GM12878 (cell line): Measurements from ENCODE around the gene DIAPH3. TPM values are rescaled to one million over a fixed set of nuclear protein-coding genes. Genes with fewer than 3 reads are reported as not detected.

ENCODE experiments used
- ATAC-seq: fragments of 200-7000 bp; cut with Tn5 transposase; 3 replicates; pipeline ENCODE4 v1.9.1; 2020; ENCODE audit warnings: mild to moderate bottlenecking, moderate library complexity
- BruUV-seq: library from RNA; stranded (reverse); fragments of 400-500 nt; replicated peaks from 2 replicates; lab custom pipeline; 2021; lab: Mats Ljungman, UMichigan
- CTCF ChIA-PET: fragments of 300-600 bp; sonication (Branson Sonifier 250); formaldehyde crosslinking; extraction: SDS; loops from one replicate; lab custom pipeline; 2021; ENCODE audit warnings: inconsistent platforms; lab: Yijun Ruan, JAX
- POLR2A ChIA-PET: fragments of 350-600 bp; formaldehyde crosslinking; extraction: SDS; loops from one replicate; lab custom pipeline; 2021; ENCODE audit warnings: inconsistent platforms; lab: Charles Lee
- RAD21 ChIA-PET: fragments of 300-600 bp; sonication (Branson Sonifier 250); formaldehyde crosslinking; loops from one replicate; lab custom pipeline; 2023; ENCODE audit warnings: antibody characterized with exemption; ENCODE audit not compliant: unreplicated experiment; lab: Charles Lee
- SMC1A ChIA-PET: fragments of 300-600 bp; sonication (Branson Sonifier 250); formaldehyde crosslinking; loops from one replicate; lab custom pipeline; 2023; ENCODE audit not compliant: unreplicated experiment, uncharacterized antibody; lab: Charles Lee
- DNase-seq: peaks from one replicate; pipeline ENCODE4 v3.0.0-alpha.2; 2011; ENCODE audit warnings: low read depth, low spot score
- FAIRE-seq: peaks from 3 replicates; lab custom pipeline; 2011; peaks lifted over from hg19 to GRCh38; lab: Jason Lieb, UNC
- H2AFZ ChIP-seq: 2 replicates; pipeline ENCODE4 v1.6.0; 2011; ENCODE audit warnings: low read depth, low read length, control low read depth; ENCODE audit not compliant: control insufficient read depth
- H3K27ac ChIP-seq: 2 replicates; pipeline ENCODE4 v1.5.1; 2011; ENCODE audit warnings: control low read depth; ENCODE audit not compliant: control insufficient read depth, insufficient read depth
- H3K27me3 ChIP-seq, 2 experiments: replicated peaks in 1 of 2; 2 replicates each; pipeline versions ENCODE4 v1.6.0 to v1.6.1; 2011; ENCODE audit warnings: low read length in 1 of 2; ENCODE audit not compliant: control insufficient read depth in 2 of 2, insufficient read depth in 2 of 2
- H3K36me3 ChIP-seq, 2 experiments: 2 replicates each; pipeline ENCODE4 v1.5.1; 2011; ENCODE audit warnings: low read length in 1 of 2; ENCODE audit not compliant: control insufficient read depth in 2 of 2, insufficient read depth in 2 of 2
- H3K4me1 ChIP-seq: 2 replicates; pipeline ENCODE4 v1.6.1; 2011; ENCODE audit warnings: mild to moderate bottlenecking, low read length, moderate library complexity, mixed read lengths; ENCODE audit not compliant: control insufficient read depth, insufficient read depth
- H3K4me2 ChIP-seq: 2 replicates; pipeline ENCODE4 v1.6.0; 2011; ENCODE audit warnings: control low read depth; ENCODE audit not compliant: control insufficient read depth, insufficient read depth
- H3K4me3 ChIP-seq: fragments of 200-600 bp; sonication (generic); 2 replicates; pipeline ENCODE4 v1.5.1; 2016
- H3K79me2 ChIP-seq: 2 replicates; pipeline ENCODE4 v1.6.0; 2011; ENCODE audit warnings: low read length; ENCODE audit not compliant: control insufficient read depth, insufficient read depth
- H3K9ac ChIP-seq: 2 replicates; pipeline ENCODE4 v1.8.0; 2011; ENCODE audit warnings: low read length, control low read depth, mixed read lengths; ENCODE audit not compliant: control insufficient read depth, insufficient read depth
- H3K9me3 ChIP-seq: replicated peaks from 3 replicates; pipeline ENCODE4 v1.5.1; 2011; ENCODE audit warnings: mild to moderate bottlenecking, low read length; ENCODE audit not compliant: control insufficient read depth, insufficient read depth
- H4K20me1 ChIP-seq: 2 replicates; pipeline ENCODE4 v1.6.0; 2011; ENCODE audit not compliant: control insufficient read depth, insufficient read depth
- FOXK2 ChIP-seq: fragments of 450-650 bp; IDR thresholded peaks from 2 replicates; pipeline ENCODE4 v1.6.1; 2017; ENCODE audit warnings: mild to moderate bottlenecking, moderate library complexity
- HDGF ChIP-seq: fragments of 450-650 bp; IDR thresholded peaks from 2 replicates; pipeline ENCODE4 v1.6.1; 2016; ENCODE audit warnings: antibody characterized with exemption
- IRF4 ChIP-seq: IDR thresholded peaks from 2 replicates; pipeline ENCODE4 v1.6.1; 2011; ENCODE audit warnings: low read depth, low read length
- MYB ChIP-seq: fragments of 150-350 bp; IDR thresholded peaks from 2 replicates; pipeline ENCODE4 v1.6.1; 2014; ENCODE audit warnings: mild to moderate bottlenecking, low read depth, low read length, borderline replicate concordance
- POU2F2 ChIP-seq: IDR thresholded peaks from 3 replicates; pipeline ENCODE4 v1.6.1; 2011; ENCODE audit warnings: low read depth, mild to moderate bottlenecking, low read length, borderline replicate concordance
- RB1 ChIP-seq: fragments of 450-650 bp; formaldehyde crosslinking; IDR thresholded peaks from 2 replicates; pipeline ENCODE4 v1.6.1; 2017; ENCODE audit warnings: mild to moderate bottlenecking, borderline replicate concordance
- RELA ChIP-seq: fragments of 450-650 bp; IDR thresholded peaks from 2 replicates; pipeline ENCODE4 v1.8.0; 2014; ENCODE audit warnings: borderline replicate concordance; ENCODE audit not compliant: partially characterized antibody
- SMAD5 ChIP-seq: IDR thresholded peaks from 2 replicates; pipeline ENCODE4 v1.6.1; 2016; ENCODE audit warnings: antibody characterized with exemption, low read depth
- SREBF1 ChIP-seq: IDR thresholded peaks from 2 replicates; pipeline ENCODE4 v1.6.1; 2012; ENCODE audit warnings: mild to moderate bottlenecking, low read length
- TCF3 ChIP-seq: IDR thresholded peaks from 2 replicates; pipeline ENCODE4 v1.6.1; 2012; ENCODE audit warnings: low read depth, mild to moderate bottlenecking, low read length, borderline replicate concordance; ENCODE audit not compliant: insufficient read depth
- YY1 ChIP-seq: IDR thresholded peaks from 2 replicates; pipeline ENCODE4 v1.6.1; 2011; ENCODE audit warnings: low read depth, mild to moderate bottlenecking, low read length
- whole genome bisulfite sequencing: methylation state at CpG from one replicate; pipeline ENCODE4 v1.1.6; 2016; ENCODE audit warnings: low lambda C conversion rate; ENCODE audit not compliant: insufficient replicate concordance, insufficient coverage; ENCODE audit errors: missing lambda C conversion rate; 5-methylcytosine and 5-hydroxymethylcytosine counted together
- in situ Hi-C: fragments of 300-500 bp; cut with MboI; formaldehyde crosslinking; loops from 9 replicates; pipeline ENCODE4 v1.14.3; 2018; ENCODE audit warnings: mixed read lengths
- intact Hi-C: fragments of 100-400 bp; cut with micrococcal nuclease; formaldehyde crosslinking; loops from one replicate; pipeline ENCODE4 v1.14.2; 2022; ENCODE audit not compliant: unreplicated experiment
- polyA plus RNA-seq, 11 experiments: library from polyadenylated mRNA; depleted of rRNA in 4 of 11; unstranded in 6 of 11; stranded (reverse) in 5 of 11; fragments of >200 nt; fragmentation: Nextera tagmentation in 4 of 11; fragmentation: Illumina TruSeq in 1 of 11; extraction: Ambion mirVana in 4 of 11; extraction: Trizol in 1 of 11; gene quantifications; 1 replicate in 1 of 11; 2 replicates in 10 of 11; pipeline versions ENCODE4 v1.2.1 to v1.2.3, GENCODE V29; 2011 to 2016; ENCODE audit warnings: inconsistent platforms in 2 of 11, missing spikeins in 2 of 11, low read depth in 1 of 11
- total RNA-seq, 4 experiments: library from RNA; depleted of rRNA in 3 of 4; stranded (reverse); fragments of >200 nt in 3 of 4; fragmentation: Illumina TruSeq in 1 of 4; extraction: Trizol in 1 of 4; gene quantifications; 2 replicates each; pipeline versions ENCODE4 v1.2.1 to v1.2.3, GENCODE V29; 2013 to 2021
- TF ChIP-seq, protein P1 (sequence below): IDR thresholded peaks from 2 replicates; pipeline ENCODE4 v1.6.1; 2012; ENCODE audit warnings: mild to moderate bottlenecking, low read depth, low read length
- TF ChIP-seq, protein P2 (sequence below): IDR thresholded peaks from 2 replicates; pipeline ENCODE4 v1.6.1; 2012; ENCODE audit warnings: low read depth, low read length, improper control_type of control experiment

DIAPH3 gene
- total and polyA plus RNA-seq, 10 of the 15 experiments (the other 5 are each of a cell fraction or from before 2014, with no cell fraction given): 10.1 to 25.2 (median 15.4) TPM

DNA sequence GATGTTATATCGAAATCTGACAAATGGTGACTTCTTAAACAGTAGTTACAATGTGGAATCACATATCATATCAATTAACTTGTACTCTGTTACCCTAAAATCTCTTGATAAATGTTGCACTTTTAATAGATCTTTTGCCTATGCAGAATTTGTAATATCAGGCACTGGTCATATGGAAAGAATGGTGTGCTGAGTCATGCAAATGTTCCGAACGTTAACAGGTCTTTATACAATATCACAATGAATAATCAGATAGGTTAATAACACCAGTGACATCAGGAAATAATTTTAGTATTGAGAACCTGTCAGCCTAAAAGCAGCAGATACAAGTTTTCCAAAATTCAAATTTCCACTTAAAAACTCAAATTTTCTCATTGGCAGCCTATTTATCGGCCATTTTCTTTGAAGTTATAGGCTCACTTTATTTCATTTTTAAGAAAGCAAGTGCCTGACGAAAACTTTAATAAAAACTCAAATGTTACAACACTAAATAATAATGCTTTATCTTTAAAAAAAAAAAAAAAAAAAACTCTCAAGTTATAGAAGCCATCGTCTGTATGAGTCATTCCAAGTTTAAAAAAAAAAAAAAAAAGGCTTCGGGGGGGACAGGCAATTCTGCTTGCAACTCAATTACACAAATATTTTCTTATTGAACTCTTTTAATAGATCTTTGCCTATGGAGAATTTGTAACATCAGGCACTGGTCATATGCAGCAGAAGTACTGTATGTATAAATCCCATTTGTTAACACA, 180.9 kb downstream of the DIAPH3 start:
- SMC1A ChIA-PET: interaction anchor here (1.0 kb wide), 1 partner anchor 9 kb away, joined by 7 read pairs; no protein-coding TSS in a partner anchor
- no peak overlapping the region for H2AFZ ChIP-seq
- no peaks in the 10 kb centered on the region for H3K4me1 ChIP-seq
- DNase-seq (no peak), FAIRE-seq (no peak), ATAC-seq (no peak)
- intact Hi-C loops: no loop called here
- H3K36me3 ChIP-seq: no peaks in the 10 kb centered on the region
- H3K9me3 ChIP-seq: no peaks in the 10 kb centered on the region
- no peaks in the 10 kb centered on the region for H4K20me1 ChIP-seq
- no peaks in the 10 kb centered on the region for H3K79me2 ChIP-seq
- in situ Hi-C loops: no loop called here
- H3K27me3 ChIP-seq: no peaks in the 10 kb centered on the region
- POLR2A ChIA-PET: interaction anchor here (0.7 kb wide), 1 partner anchor 120 kb away, joined by 3 read pairs; no protein-coding TSS in a partner anchor
- RAD21 ChIA-PET: no interaction called here
- H3K4me3 ChIP-seq: no peak overlapping the region
- BruUV-seq: no TSS peak
- H3K27ac ChIP-seq: no peak overlapping the region
- CTCF ChIA-PET: no interaction called here
- no peak overlapping the region for H3K4me2 ChIP-seq
- no peak overlapping the region for H3K9ac ChIP-seq
- 97% methylated on average over 6 of the region's 7 CpGs for whole genome bisulfite sequencing
- TF ChIP-seq RB1: no peak

DNA sequence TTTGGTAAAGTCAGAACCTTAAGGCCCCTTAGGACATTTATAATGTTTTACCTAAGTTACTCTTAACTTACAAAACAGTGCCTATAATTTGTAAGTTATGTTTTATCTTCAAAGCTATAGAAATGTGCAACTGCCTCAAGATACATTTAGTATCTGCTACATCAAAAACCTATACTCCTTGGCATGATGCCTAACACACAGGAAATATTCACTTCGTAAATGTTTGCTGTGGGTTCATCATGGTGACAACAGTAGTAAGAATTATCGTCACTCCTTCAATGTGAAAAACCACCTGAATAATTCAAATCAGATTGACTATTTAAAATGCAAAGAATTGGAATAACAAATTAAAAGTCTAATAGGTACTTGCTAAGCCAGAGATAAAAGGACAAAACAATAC, 184.1 kb downstream of the DIAPH3 start:
- H4K20me1 ChIP-seq: no peaks in the 10 kb centered on the region
- BruUV-seq: no TSS peak
- 100% methylated on average over 2 of the region's 2 CpGs for WGBS
- H3K4me1 ChIP-seq: no peaks in the 10 kb centered on the region
- no peaks in the 10 kb centered on the region for H3K27me3 ChIP-seq
- H3K4me3 ChIP-seq: no peak overlapping the region
- no peak overlapping the region for H2AFZ ChIP-seq
- no peaks in the 10 kb centered on the region for H3K79me2 ChIP-seq
- no peak for DNase-seq
- no peaks in the 10 kb centered on the region for H3K9me3 ChIP-seq
- SMC1A ChIA-PET: no interaction called here
- CTCF ChIA-PET: no interaction called here
- intact Hi-C loops: no loop called here
- H3K36me3 ChIP-seq: no peaks in the 10 kb centered on the region
- H3K9ac ChIP-seq: no peak overlapping the region
- H3K27ac ChIP-seq: no peak overlapping the region
- RAD21 ChIA-PET: no interaction called here
- no peak for ATAC-seq
- FAIRE-seq: no peak
- in situ Hi-C loops: no loop called here
- H3K4me2 ChIP-seq: no peak overlapping the region
- POLR2A ChIA-PET: no interaction called here
- TF ChIP-seq, protein P1, sequence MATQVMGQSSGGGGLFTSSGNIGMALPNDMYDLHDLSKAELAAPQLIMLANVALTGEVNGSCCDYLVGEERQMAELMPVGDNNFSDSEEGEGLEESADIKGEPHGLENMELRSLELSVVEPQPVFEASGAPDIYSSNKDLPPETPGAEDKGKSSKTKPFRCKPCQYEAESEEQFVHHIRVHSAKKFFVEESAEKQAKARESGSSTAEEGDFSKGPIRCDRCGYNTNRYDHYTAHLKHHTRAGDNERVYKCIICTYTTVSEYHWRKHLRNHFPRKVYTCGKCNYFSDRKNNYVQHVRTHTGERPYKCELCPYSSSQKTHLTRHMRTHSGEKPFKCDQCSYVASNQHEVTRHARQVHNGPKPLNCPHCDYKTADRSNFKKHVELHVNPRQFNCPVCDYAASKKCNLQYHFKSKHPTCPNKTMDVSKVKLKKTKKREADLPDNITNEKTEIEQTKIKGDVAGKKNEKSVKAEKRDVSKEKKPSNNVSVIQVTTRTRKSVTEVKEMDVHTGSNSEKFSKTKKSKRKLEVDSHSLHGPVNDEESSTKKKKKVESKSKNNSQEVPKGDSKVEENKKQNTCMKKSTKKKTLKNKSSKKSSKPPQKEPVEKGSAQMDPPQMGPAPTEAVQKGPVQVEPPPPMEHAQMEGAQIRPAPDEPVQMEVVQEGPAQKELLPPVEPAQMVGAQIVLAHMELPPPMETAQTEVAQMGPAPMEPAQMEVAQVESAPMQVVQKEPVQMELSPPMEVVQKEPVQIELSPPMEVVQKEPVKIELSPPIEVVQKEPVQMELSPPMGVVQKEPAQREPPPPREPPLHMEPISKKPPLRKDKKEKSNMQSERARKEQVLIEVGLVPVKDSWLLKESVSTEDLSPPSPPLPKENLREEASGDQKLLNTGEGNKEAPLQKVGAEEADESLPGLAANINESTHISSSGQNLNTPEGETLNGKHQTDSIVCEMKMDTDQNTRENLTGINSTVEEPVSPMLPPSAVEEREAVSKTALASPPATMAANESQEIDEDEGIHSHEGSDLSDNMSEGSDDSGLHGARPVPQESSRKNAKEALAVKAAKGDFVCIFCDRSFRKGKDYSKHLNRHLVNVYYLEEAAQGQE: no peak
- TF ChIP-seq MYB: no peak
- TF ChIP-seq SREBF1: no peak
- no peak for TF ChIP-seq IRF4
- TF ChIP-seq YY1: no peak
- no peak for TF ChIP-seq TCF3
- no peak for TF ChIP-seq HDGF
- no peak for TF ChIP-seq FOXK2
- no peak for TF ChIP-seq POU2F2
- no peak for TF ChIP-seq SMAD5
- TF ChIP-seq, protein P2, sequence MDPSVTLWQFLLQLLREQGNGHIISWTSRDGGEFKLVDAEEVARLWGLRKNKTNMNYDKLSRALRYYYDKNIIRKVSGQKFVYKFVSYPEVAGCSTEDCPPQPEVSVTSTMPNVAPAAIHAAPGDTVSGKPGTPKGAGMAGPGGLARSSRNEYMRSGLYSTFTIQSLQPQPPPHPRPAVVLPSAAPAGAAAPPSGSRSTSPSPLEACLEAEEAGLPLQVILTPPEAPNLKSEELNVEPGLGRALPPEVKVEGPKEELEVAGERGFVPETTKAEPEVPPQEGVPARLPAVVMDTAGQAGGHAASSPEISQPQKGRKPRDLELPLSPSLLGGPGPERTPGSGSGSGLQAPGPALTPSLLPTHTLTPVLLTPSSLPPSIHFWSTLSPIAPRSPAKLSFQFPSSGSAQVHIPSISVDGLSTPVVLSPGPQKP: no peak
- no peak for TF ChIP-seq RELA
